ENCODE data around the gene TLR1.
"Not testable (repeated sequence)": the region's sequence is repeated elsewhere in the genome, so short reads cannot be mapped to it uniquely, and the experiment has no call there.

Gene TLR1

DNA sequence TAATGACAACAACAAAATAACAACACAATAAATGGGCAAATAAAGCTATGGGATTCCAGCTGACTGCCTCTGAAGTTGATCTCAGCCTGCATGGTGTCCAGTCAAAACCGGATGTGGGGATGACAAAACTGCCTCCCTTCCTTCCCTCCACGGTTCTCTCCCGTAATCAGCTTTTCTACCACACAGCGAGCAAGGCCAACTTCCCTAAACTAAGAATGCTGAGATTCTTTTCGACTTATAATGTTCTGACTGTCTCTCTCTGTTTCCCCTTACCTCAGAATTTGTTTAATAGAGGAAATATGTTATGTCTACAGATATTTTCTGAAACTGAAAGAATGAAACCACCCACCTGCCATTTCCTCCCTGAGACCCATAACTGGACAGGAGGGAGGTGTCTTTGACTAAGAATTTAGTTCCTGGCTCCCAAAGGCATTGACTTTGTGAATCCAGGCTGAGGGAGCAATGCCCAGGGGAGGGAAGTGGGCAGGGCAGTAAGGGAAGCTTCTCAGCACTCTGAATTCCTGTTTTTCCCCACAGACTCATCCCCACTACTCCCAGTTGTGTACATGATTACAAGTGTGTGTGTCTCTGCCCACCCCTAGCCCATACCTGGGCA lies 1.0 kb upstream of the TLR1 start:
- peak; percentile 41 for DNase-seq (ENCODE audit: low spot score)

DNA sequence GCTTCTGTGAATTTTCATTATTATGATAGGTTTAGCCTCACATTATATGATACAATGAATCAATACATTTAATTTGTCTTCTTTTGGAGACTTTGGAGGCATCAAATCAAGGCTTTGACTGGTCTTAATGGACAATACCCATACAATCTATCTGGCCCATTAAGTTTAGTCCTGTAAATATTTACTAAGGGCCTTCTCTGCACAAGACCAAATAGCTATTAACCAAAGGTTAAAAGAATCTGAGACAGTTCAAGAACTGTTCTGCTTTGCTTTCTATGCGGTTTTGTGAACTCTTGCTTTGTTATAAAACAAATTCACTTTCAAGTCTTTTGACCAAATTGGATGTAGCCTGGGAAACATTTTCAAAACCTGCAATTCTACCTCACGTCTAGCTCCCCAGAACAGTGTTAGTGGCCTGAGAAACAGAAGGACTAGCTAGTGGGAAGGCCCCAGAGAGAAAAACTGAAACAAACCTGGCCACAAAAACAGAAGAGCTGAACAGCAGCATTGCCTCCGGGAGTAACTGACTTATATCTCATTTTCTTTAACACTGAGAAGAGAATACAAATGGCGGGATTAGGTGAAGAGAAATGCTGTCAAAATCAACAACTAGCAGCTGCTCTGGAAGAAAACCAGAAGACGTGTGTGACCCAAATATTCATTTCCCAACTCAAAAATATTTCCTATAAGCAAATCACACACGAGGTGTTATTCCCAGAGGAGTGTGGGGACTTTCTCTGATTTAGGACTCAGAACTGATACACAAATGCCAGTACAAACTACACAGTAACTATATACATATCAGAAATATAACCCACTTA lies 548 bp downstream of the TLR1 start:
- no peak for DNase-seq (ENCODE audit: low spot score)

DNA sequence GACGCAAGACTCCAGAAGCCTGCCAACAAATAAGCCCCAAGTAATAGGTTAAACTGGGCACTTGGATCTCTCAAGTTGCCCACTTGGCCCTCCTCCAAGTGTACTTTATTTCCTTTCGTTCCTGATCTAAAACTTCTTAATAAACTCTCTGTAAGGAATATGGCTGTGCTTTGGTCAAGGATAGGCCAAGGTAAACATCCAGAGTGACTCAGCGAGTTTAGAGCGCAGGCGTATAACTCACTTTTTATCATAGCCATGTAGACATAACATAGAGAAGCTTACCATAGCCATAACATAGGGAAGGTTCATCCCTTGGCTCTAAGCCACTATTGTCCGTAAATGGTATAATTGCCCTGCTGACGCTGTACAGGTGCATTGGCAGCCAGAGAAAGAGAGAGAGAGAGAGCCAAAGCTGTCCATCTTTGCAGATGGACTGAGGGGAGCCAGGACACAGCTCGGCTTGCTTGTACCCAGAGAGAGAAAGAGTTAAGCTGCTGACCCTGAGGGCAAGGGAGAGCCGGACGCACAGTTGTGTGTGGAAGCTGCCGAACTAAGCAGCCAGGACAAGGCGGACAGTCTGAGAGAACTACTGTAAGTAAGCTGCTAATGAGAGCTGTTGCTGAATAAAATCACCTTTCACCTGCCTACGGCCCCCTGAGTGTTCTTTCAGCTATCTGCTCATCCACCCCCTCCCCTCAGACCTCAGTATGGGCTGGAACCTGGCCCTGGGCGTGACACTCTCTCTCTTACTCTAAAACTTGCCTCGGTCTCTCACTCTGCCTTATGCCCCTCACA lies 1.8 kb downstream of the TLR1 start:
- no peak for DNase-seq (ENCODE audit: low spot score)

DNA sequence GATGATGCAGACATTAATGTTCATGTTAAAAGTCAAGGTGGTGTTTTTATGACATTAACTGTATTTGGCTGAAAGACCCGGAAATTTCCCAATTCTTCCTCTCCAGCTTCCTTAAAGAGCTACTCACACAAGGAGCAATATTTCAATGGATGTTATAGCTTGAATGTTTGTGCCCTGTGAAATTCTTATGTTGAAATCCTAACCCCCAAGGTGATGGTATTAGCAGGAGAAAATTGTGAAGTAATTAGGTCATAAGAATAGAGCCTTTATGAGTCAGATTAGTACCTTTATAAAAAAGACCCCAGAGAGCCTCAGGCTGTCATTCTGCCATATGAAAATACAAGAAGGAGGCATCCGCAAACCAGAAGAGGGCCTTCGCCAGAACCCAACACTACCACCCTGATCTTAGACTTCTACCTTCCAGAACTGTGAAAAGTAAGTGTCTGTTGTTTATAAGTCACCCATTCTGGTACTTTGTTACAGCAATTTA lies 3.6 kb downstream of the TLR1 start:
- no peak for DNase-seq (ENCODE audit: low spot score)

DNA sequence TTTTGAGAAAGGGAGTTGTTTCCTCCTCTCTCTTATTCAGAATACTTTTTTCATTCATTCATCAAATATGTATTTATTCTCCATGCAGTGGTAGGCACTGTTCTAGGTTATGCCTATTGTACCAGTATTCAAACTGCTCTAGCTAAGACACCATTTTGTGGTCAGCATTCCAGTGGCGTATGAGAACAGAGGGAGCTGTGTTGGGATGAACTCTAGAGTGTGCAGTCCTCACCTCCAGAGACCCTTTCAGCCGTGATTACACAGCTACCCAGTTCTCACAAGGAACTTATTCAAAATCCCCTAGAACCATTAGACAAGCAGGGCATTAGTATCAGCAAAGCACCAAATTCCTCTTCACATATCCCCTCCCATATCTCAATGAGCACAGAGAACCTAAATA lies 4.2 kb downstream of the TLR1 start:
- DNase-seq (ENCODE audit: low spot score) = no peak

DNA sequence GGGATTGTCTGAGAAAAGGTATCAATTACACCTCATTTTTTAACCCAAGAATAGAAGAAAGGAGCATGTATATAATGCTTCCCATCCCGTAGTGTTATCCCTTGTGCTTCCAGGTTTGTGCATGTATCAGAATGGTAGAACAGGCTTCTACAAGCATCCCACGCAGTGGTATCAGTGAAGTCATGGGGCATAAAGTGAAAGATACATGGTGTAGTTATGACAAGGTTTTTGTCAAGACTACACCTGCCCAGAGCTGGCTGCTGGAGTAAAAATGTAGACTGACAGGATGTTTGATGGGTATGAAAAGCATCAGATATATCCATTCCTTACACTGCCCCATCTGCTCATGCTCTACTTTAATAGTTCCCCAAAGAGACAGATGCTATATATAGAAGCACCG lies 9.5 kb downstream of the TLR1 start:
- DNase-seq (ENCODE audit: low spot score) = no peak

DNA sequence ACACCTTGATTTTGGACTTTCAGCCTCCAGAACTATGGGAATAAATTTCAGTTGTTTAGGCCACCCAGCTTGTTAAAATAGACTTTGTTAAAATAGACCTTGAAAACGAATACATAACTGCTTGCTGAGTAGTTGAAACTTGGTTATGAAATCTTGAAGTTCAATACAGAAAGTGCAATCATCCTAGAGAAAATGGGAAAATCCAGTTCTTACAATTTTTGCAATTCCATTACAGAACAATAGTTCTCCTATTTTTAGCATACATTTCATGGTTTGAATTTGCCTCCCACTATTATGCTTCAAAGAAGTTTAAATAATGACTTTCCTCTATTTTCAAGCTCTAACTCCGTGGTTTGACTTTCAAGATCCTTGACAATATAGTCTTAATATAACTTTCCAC lies 10.5 kb downstream of the TLR1 start:
- DNase-seq (ENCODE audit: low spot score) = no peak

DNA sequence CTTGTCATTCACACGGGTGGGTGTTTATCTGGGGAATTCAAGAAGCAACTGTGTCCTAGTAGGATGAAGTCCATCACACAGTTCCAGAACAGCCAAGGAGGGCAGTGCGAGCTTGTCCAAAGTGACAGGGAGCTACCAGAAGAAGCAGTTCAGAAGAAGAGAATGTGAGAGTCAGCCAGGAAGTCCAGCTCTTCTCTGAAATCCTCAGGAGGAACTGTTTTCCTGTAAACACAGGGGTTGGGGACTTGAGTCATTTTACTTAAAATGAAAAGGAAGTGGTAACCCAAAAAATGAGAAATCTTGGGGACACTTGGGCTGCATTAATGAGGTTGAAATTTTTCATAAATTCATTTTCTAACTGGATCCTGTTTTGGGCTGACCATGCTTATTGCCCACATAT lies 13.6 kb downstream of the TLR1 start:
- DNase-seq (ENCODE audit: low spot score) = no peak

DNA sequence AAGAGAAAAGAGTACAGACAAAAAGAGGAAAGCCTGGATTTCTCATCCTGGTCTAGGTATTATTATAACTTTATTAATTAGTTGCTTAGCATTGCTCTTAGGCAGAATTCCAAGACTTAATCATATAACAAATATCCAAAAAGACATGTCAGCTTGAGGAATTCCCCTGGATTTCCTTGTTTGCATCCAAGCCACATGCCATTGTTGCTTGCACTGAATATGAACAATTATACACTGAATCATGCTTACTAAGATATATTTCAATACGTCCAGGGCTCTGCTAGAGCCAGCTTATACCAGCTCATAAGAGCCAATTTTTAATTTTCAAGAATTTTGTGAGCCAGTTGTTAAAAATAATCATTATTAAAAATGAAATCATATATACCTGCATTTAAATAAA lies 16.3 kb downstream of the TLR1 start:
- DNase-seq (ENCODE audit: low spot score) = no peak

DNA sequence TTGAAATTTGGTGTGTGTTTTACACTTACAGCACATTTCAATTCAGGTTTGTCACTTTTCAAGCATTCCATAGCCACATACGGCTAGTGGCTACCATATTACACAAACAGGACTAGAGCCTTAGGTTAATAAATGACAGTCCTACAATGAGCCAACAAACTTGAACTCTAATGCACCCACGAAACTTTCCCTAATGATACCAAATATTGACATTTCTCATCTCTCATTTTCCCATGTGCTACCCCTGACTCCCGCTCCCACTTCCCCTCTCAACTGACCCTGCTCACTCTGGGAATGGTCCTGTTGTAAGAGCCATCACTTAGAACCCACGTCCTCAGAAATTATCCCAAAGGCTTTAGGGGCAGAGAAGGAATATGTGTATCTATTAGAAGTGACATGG lies 16.9 kb downstream of the TLR1 start:
- DNase-seq (ENCODE audit: low spot score) = no peak

DNA sequence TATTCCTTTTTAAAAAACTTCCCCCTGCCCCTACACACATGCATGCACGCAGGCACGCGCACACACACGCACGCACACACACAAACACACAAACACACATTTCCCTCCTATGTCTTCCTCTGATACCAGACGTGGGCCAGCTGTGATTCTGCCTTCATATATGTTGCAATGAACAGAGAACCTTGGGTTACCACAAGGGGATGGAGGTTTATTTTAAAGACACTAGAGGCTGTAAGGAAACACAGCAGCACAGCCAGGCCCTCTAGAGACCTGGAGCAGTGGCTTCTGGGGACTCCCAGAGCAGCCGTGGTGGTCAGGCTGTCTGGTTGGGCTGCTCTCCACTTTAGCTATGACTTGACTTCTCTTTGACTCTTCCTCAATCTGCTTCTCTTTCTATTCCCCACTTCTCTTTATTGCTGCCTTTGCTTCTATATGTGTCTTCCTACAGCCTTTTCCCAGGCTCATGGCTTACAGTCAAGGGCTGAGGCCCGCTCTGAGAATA lies 18.6 kb downstream of the TLR1 start:
- DNase-seq (ENCODE audit: low spot score) = no peak

DNA sequence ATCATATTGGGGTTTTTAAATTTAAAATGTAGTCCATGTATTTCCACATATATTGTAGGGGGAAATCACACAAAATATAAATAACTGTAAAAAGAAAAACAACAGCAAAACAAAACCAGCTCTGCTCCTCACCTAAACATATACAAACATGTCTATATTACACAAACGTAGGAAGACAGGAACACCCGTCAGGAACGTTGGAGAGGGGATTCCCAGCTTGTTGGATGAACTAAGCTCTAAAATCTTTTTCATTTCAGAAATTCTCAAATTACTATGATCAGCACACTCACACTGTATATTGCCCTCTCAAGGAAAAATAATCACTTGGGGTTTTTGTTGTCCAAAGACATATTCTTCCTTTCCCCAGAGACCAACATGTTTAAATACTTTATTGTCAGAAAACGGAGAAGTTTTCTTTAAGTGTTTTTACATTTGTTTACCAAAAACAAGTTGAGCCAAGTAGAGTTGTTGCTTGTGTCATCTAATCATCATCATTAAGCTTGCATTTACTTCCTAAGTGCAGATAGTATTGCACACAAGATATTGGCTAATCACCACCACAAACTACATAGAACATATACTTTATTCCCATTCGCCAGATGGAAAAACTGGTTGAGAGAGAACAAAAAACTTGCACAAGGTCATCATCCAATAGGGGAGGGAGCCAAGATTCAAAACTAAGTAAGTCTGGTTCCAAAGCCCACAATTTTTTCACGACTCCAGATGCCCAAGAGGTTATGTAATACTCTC lies 19.4 kb downstream of the TLR1 start:
- no peak for DNase-seq (ENCODE audit: low spot score)

DNA sequence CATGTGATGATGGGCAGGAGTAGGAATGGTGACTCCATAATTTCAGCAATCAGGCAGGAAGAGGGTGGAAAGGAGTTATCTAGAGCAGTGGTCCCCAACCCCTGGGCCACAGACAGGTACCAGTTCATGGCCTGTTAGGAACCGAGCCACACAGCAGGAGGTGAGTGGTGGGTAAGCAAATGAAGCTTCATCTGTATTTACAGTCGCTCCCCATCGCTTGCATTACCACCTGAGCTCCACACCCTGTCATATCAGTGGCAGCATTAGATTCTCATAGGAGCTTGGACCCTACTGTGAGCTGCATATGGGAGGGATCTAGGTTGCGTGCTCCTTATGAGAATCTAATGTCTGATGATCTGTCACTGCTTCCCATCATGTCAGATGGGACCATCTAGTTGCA lies 20.4 kb downstream of the TLR1 start:
- DNase-seq (ENCODE audit: low spot score) = no peak

DNA sequence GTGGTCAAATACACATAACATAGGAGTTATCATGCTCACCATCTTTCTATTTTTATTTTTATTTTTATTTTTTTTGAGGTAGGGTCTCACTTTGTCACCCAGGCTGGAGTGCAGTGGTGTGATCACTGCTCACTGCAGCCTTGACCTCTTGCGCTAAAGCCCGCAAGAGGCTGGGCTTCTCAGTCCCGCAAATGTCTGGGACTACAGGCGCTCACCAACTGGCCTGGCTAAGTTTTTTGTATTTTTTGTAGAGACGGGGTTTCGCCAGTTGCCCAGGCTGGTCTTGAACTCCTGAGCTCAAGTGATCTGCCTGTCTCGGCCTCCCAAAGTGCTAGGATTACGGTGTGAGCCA lies 21.5 kb downstream of the TLR1 start:
- no peak for DNase-seq (ENCODE audit: low spot score)

DNA sequence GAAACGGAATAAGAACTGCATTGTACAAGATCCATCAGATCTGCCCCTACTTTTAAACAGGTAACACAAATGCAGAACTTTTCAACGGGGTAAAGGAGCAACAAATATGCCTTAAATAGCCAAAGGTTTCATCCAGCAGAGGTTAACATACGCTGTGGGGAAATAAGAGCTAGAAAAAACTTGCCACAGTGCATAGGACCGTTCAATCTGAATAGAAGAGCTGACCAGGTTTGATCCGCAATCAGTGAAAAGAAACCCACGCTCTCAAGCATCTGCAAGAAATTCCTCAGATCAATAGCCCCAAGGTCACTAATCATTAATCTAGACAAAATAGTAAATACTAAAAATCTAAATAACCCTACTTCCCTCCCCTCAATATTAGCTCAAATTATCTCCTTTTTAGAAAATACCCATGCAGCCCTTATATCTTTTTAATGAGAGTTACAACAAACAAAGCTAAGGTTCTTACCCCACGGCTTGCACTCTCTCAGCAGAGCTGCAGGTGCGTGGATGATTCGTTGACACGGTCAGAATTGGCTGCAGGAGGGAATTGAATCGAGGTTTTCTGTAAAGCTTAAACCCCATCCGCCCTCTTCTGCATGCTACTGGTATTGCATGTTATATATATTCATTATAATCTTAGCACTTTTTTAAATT lies 22.0 kb downstream of the TLR1 start, which contains the start of gene TLR10:
TLR10 (minus strand) TSS at position 539 of the 657 bp plus-strand sequence. CDS start 7,400 bp downstream, outside the sequence.
- peak; percentile 66 for DNase-seq (ENCODE audit: low spot score)

DNA sequence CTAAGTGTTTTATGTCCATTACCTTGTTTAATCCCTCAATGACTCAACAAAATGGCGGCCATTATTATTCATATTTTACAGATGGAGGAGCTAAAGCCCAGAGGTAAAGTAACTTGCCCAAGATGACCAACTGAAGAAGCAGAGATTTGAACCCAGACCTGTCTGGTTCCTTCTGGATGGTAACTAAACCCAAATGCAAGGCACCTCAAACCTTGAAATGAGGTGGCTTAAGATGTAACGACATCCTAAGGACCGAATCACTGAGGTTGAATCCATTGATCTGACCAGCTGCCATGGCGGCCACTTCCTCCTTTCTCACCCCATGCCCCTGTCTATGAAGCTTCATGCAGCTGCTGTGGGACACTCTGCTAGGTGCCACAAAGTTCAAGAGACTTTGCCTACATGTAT lies 22.7 kb downstream of the TLR1 start:
- no peak for DNase-seq (ENCODE audit: low spot score)

DNA sequence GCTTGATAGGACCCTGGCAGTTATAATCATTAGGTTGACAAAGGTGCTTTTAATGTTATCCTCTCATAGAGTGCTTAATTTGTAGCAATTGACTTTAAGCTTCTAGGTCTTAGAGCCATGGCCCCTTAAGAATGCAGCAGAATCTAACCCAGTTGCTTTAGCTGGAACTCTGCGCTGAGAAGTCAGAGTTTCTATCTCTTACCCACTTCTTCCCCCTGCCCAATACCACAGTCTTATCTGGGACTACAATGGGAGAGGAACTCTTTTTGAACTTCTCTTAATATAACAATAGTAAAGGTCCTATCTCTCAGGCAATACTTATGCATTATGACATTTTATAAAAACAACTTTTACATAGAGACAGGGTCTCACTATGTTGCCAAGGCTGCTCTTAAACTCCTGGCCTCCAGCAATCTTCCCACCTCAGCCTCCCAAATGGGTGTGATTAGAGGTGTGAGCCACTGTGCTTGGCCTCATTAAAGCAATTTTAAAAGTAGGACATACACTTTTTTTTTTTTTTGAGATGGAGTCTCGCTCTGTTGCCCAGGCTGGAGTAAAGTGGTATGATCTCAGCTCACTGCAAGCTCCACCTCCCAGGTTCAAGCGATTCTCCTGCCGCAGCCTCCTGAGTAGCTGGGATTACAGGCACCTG lies 23.6 kb downstream of the TLR1 start:
- no peak for DNase-seq (ENCODE audit: low spot score)

DNA sequence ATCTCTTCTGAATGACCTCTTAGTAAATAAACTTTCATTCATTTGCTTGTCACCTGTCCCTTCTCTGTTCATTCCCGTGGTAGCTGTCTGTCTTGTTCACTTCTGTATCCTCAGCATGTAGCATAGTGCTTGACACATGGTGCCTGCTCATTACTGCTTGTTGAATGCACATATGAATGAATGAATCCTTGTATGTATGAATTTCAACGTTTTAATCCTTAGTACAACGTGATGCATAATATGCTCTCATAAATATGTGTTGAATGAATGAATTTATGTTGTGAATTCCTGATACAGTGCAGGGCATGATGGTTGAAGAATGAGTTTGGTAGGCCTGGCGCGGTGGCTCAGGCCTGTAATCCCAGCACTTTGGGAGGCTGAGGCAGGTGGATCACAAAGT lies 24.8 kb downstream of the TLR1 start:
- DNase-seq (ENCODE audit: low spot score) = no peak

DNA sequence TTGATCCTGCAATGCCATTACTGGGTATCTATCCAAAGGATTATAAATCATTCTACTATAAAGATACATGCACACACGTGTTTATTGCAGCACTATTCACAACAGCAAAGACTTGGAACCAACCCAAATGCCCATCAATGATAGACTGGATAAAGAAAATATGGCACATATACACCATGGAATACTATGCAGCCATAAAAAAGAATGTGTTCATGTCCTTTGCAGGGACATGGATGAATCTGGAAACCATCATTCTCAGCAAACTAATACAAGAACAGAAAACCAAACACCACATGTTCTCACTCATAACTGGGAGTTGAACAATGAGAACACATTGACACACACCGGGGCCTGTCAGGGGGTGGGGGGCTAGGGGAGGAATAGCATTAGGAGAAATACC lies 26.7 kb downstream of the TLR1 start:
- not testable (repeated sequence) for DNase-seq (ENCODE audit: low spot score)

DNA sequence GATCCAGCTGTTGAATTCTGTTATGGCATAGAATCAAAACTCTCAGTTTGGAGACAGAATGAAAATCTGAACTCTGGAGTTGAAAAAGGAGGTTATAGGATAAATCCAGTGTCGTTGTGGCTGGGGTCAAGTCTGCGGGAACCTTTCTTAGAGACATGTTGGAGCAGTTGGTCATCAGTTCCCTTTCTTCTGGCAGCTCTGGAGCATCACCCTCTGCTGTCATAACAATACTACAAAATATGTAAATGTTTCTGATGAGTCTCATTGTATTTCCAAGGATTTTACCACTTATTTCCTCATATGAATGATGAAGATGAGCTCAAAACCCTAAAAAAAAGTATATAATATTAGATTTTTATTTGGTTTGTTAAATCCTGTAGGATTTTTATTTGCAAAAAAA lies 29.3 kb downstream of the TLR1 start:
- no peak for DNase-seq (ENCODE audit: low spot score)

Data from AG20443 (cell line).